ENCODE measurements around the gene SPOCK1. TPM values are rescaled to one million over a fixed set of nuclear protein-coding genes. Genes with fewer than 3 reads are reported as not detected.

The SPOCK1 gene
- total RNA-seq, 2 experiments from 2014 or later: not detected

DNA sequence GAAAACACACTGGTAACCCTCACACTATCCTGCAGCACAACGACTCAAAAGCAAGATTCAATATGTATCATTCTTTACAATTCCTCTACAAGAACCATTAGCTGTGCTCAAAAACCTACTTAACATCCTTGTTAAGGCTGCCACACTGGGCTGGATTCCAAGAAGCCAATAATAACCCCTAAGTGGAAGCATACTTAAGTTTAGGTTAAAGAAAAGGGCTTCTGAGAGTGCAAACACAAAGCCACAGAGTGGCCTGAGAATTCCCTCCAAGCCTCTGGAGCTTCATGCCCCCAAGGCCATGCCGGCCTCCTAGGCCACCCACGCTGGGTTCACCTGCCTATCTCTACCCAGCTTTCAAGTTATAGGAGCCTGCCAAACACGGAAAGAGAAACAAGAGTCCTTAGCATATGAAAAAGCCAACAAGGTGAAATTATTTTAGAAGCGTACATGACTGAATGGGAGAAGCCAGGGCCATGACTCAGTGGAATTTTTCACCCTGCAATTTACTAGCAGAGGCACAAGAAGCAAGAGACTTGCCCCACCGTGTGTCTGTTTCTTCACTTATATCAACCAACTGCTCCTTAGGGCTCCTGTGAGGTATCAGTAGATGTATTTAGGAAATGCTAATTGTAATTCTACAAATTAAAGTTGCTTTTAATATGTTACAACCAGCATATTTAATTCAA is 293.0 kb downstream of the SPOCK1 start:
- intact Hi-C loops (cut with micrococcal nuclease): no loop called here
- H3K4me3 Mint-ChIP-seq: no peak overlapping the region
- no peak for DNase-seq
- H3K27ac Mint-ChIP-seq: no peak overlapping the region
- CTCF ChIA-PET: no interaction called here
- H3K4me1 Mint-ChIP-seq (ENCODE audit: low read depth): no peaks in the 10 kb centered on the region
- no peaks in the 10 kb centered on the region for H3K36me3 Mint-ChIP-seq
- no peaks in the 10 kb centered on the region for H3K9me3 Mint-ChIP-seq
- POLR2A ChIA-PET: interaction anchor here (0.7 kb wide), 1 partner anchor 120 kb away, joined by 3 read pairs; no protein-coding TSS in a partner anchor
- peaks cover 1% of the 10 kb centered on the region for H3K27me3 Mint-ChIP-seq

GRCh38 chr5:137205231-137206027 is 293.7 kb downstream of the SPOCK1 start:
- POLR2A ChIA-PET: interaction anchor here (0.7 kb wide), 1 partner anchor 120 kb away, joined by 3 read pairs; no protein-coding TSS in a partner anchor
- CTCF ChIA-PET: no interaction called here
- intact Hi-C loops (cut with micrococcal nuclease): no loop called here
- Mint-ChIP-seq H3K27ac (no peak overlapping the region), H3K9me3 (no peaks in the 10 kb centered on the region), H3K27me3 (peaks cover 1% of the 10 kb centered on the region), H3K36me3 (no peaks in the 10 kb centered on the region), H3K4me1 (ENCODE audit: low read depth) (no peaks in the 10 kb centered on the region), H3K4me3 (no peak overlapping the region)
- DNase-seq: no peak

DNA sequence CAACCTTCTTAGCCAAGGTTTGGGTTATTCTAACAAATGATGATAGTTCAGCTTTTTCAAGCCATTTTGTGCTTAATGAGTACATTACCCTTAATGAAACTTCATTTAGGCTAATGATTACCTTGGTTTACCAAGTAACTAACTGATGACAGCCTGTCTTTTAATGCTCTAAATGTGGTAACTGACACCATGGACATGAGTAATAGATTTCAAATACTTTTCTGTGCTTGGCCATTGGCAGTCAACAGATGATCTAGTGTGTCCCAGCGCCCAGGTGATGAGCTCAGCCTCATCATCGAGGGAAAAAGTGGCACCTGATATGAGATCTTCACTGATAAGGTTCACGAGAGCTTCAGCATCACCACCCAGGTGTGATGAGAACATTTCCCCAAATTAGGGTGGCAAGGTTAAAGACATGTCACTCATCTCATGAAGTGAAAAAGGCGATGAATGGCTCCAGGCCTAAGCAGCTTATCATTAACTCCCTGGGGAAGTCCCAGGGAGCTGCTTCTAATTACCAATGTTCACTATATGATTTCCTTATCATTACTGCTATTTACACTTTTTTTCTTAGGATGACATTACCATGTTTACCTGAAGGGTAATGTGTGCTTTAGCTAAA is 296.0 kb downstream of the SPOCK1 start:
- Mint-ChIP-seq H3K9me3 (no peaks in the 10 kb centered on the region), H3K36me3 (no peaks in the 10 kb centered on the region), H3K27ac (no peak overlapping the region), H3K4me1 (ENCODE audit: low read depth) (no peaks in the 10 kb centered on the region), H3K27me3 (peaks cover 5% of the 10 kb centered on the region), H3K4me3 (no peak overlapping the region)
- DNase-seq: no peak
- CTCF ChIA-PET: no interaction called here
- intact Hi-C loops (cut with micrococcal nuclease): no loop called here
- POLR2A ChIA-PET: no interaction called here

DNA sequence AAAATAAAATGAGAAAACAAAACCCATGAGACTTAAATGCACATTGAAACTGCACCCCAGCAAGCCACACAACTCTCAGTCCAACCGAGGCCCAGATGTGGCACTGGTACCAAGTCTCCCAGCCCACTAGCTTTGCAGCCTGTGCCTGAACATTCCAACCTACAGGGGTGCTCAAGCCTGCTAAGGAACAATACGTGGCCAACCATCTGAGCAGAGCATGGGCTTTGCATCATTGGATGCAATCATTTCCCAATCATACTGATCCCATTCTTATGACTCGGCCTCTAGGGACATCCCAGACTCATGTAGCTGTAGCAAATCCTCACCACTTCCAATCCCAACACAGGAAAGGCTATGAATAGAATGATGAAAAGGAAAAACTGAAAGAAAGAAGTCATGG is 297.2 kb downstream of the SPOCK1 start:
- Mint-ChIP-seq H3K4me3 (no peak overlapping the region), H3K36me3 (no peaks in the 10 kb centered on the region), H3K27me3 (peaks cover 5% of the 10 kb centered on the region)

GRCh38 chr5:137200906-137201700 is 298.0 kb downstream of the SPOCK1 start:
- ChIA-PET POLR2A (no interaction called here), CTCF (no interaction called here)
- Mint-ChIP-seq H3K36me3 (no peaks in the 10 kb centered on the region), H3K27ac (no peak overlapping the region), H3K4me1 (ENCODE audit: low read depth) (no peaks in the 10 kb centered on the region), H3K27me3 (peaks cover 5% of the 10 kb centered on the region), H3K9me3 (no peaks in the 10 kb centered on the region), H3K4me3 (no peak overlapping the region)
- no peak for DNase-seq
- intact Hi-C loops (cut with micrococcal nuclease): no loop called here

More for the DNA sequence above, 297.2 kb downstream of the SPOCK1 start:
- CTCF ChIA-PET: no interaction called here
- intact Hi-C loops (cut with micrococcal nuclease): no loop called here
- DNase-seq: no peak
- Mint-ChIP-seq H3K4me1 (ENCODE audit: low read depth) (no peaks in the 10 kb centered on the region), H3K9me3 (no peaks in the 10 kb centered on the region), H3K27ac (no peak overlapping the region)
- POLR2A ChIA-PET: no interaction called here

DNA sequence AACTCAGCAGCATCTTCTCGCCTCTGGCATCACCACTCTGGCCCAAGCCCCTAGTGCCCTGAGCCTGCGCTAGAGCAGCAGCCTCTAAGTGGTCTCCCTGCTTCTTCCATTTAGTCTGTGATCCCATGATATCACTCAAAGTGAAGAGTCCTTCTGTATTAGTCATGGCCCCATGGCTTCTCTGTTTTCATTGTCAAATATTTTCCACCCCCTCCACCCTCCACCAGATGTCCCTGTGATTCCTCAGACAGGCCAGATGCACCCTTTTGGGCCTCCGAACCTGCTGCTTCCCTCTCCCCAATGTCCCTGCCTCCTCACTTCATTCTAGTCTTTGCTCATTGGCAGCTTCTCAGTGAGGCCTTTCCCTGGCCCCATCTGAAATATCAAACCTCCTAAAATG is 299.2 kb downstream of the SPOCK1 start:
- ChIA-PET POLR2A (no interaction called here), CTCF (no interaction called here)
- H3K9me3 Mint-ChIP-seq: no peaks in the 10 kb centered on the region

GRCh38 chr5:137199201-137199600 is 299.9 kb downstream of the SPOCK1 start:
- intact Hi-C loops (cut with micrococcal nuclease): no loop called here
- H3K36me3 Mint-ChIP-seq: no peaks in the 10 kb centered on the region

More for the DNA sequence above, 299.2 kb downstream of the SPOCK1 start:
- Mint-ChIP-seq H3K4me1 (ENCODE audit: low read depth) (no peaks in the 10 kb centered on the region), H3K27me3 (peaks cover 5% of the 10 kb centered on the region), H3K27ac (no peak overlapping the region), H3K36me3 (no peaks in the 10 kb centered on the region), H3K4me3 (no peak overlapping the region)
- no peak for DNase-seq
- intact Hi-C loops (cut with micrococcal nuclease): no loop called here

DNA sequence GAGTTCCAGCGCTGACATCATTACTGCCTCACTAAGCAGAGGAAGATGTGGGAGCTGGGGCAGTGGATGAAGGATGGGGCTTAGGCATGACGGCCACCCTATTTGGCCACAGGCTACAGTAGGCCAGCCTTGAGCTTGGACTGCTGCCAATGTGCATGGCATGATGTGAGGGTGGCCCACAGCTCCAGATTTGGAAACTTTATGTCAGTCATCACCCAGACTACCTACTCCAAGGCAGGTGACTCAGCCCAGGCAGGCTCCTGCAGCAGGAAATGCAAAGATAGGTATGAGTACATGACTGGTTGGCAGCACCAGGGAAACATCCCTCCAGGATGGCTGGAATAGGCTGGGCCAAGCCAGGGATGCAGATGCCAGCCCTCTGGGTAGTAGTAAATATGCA is 303.6 kb downstream of the SPOCK1 start:
- no peaks in the 10 kb centered on the region for H3K9me3 Mint-ChIP-seq
- H3K36me3 Mint-ChIP-seq: no peaks in the 10 kb centered on the region
- H3K4me3 Mint-ChIP-seq: no peak overlapping the region
- H3K4me1 Mint-ChIP-seq (ENCODE audit: low read depth): no peaks in the 10 kb centered on the region
- DNase-seq: no peak
- no peak overlapping the region for H3K27ac Mint-ChIP-seq
- intact Hi-C loops (cut with micrococcal nuclease): no loop called here
- H3K27me3 Mint-ChIP-seq: peaks cover 4% of the 10 kb centered on the region
- ChIA-PET POLR2A (no interaction called here), CTCF (no interaction called here)

More at GRCh38 chr5:137199201-137199600, 299.9 kb downstream of the SPOCK1 start:
- peaks cover 5% of the 10 kb centered on the region for H3K27me3 Mint-ChIP-seq
- ChIA-PET POLR2A (no interaction called here), CTCF (no interaction called here)
- H3K4me3 Mint-ChIP-seq: no peak overlapping the region
- no peak overlapping the region for H3K27ac Mint-ChIP-seq
- no peaks in the 10 kb centered on the region for H3K4me1 Mint-ChIP-seq (ENCODE audit: low read depth)
- DNase-seq: no peak
- H3K9me3 Mint-ChIP-seq: no peaks in the 10 kb centered on the region

DNA sequence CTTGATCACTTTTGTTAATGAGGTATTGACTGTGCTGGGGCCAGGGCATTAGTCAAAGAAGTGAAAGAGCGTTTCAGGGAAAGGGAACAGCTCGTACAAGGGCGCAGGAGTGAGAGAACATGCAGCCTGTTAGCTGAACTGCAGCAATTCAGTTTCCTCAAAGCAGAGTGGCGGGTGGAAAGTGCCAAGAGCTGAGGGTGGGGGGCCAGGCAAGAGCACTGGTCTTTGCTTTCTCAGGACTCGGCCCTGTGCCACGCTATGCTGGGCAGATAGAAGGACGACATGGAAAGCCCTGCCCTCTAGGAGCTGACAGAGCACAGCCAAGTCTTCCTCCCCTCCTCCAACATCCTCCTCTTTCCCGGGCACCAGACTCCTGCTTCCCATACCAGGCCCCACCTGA is 304.8 kb downstream of the SPOCK1 start:
- Mint-ChIP-seq H3K4me1 (ENCODE audit: low read depth) (no peaks in the 10 kb centered on the region), H3K9me3 (no peaks in the 10 kb centered on the region), H3K36me3 (no peaks in the 10 kb centered on the region), H3K4me3 (no peak overlapping the region), H3K27ac (no peak overlapping the region), H3K27me3 (no peaks in the 10 kb centered on the region)
- CTCF ChIA-PET: no interaction called here
- DNase-seq: no peak
- intact Hi-C loops (cut with micrococcal nuclease): no loop called here
- POLR2A ChIA-PET: no interaction called here

GRCh38 chr5:137192293-137192743 is 306.8 kb downstream of the SPOCK1 start:
- no peak overlapping the region for H3K4me3 Mint-ChIP-seq
- no peaks in the 10 kb centered on the region for H3K27me3 Mint-ChIP-seq
- H3K27ac Mint-ChIP-seq: no peak overlapping the region
- CTCF ChIA-PET: interaction anchor here (0.6 kb wide), 2 partner anchors 53 to 78 kb away, joined by 3 read pairs; no protein-coding TSS in a partner anchor
- no peaks in the 10 kb centered on the region for H3K9me3 Mint-ChIP-seq
- DNase-seq: no peak
- H3K36me3 Mint-ChIP-seq: no peaks in the 10 kb centered on the region
- no peaks in the 10 kb centered on the region for H3K4me1 Mint-ChIP-seq (ENCODE audit: low read depth)
- intact Hi-C loops (cut with micrococcal nuclease): no loop called here
- POLR2A ChIA-PET: no interaction called here

- Mint-ChIP-seq H3K4me1 (ENCODE audit: low read depth) (no peaks in the 10 kb centered on the region), H3K27ac (no peak overlapping the region), H3K36me3 (no peaks in the 10 kb centered on the region), H3K9me3 (no peaks in the 10 kb centered on the region), H3K27me3 (peaks cover 2% of the 10 kb centered on the region), H3K4me3 (no peak overlapping the region)
- no peak for DNase-seq
- POLR2A ChIA-PET: no interaction called here
- intact Hi-C loops (cut with micrococcal nuclease): no loop called here
- CTCF ChIA-PET: no interaction called here
Observed at GRCh38 chr5:137191179-137191578, 307.9 kb downstream of the SPOCK1 start.

GRCh38 chr5:137190441-137190840 is 308.7 kb downstream of the SPOCK1 start:
- DNase-seq: no peak
- Mint-ChIP-seq H3K36me3 (no peaks in the 10 kb centered on the region), H3K27me3 (peaks cover 2% of the 10 kb centered on the region), H3K4me1 (ENCODE audit: low read depth) (no peaks in the 10 kb centered on the region), H3K9me3 (no peaks in the 10 kb centered on the region), H3K27ac (no peak overlapping the region), H3K4me3 (no peak overlapping the region)
- intact Hi-C loops (cut with micrococcal nuclease): no loop called here
- POLR2A ChIA-PET: no interaction called here
- CTCF ChIA-PET: no interaction called here

Data from activated CD4-positive, alpha-beta memory T cell treated with anti-CD3 and anti-CD28 coated beads for 36 hours (primary cell).